AG04449 (cell line): ENCODE results near the gene CD40LG.

Source experiments
- CTCF ChIA-PET: fragments of 350-600 bp; formaldehyde crosslinking; extraction: SDS; loops from one replicate; lab custom pipeline; 2021; ENCODE audit warnings: antibody characterized with exemption; lab: Yijun Ruan, JAX
- POLR2A ChIA-PET: fragments of 400-600, 350-600 bp; formaldehyde crosslinking; extraction: SDS; loops from one replicate; lab custom pipeline; 2020; ENCODE audit warnings: antibody characterized with exemption, inconsistent platforms; lab: Yijun Ruan, JAX
- DNase-seq: peaks from one replicate; pipeline ENCODE4 v3.0.0-alpha.2; 2010; ENCODE audit warnings: low read depth, low spot score
- H3K4me3 ChIP-seq: 2 replicates; pipeline ENCODE4 v1.5.1; 2011; ENCODE audit warnings: low read depth, mild to moderate bottlenecking, control low read depth, low read length
- TF ChIP-seq, protein P1 (sequence below): IDR thresholded peaks from one replicate; pipeline ENCODE4 v1.5.1; 2011; ENCODE audit warnings: mild to moderate bottlenecking, moderate library complexity, low read length, control low read depth, inconsistent platforms; ENCODE audit not compliant: insufficient read depth; ENCODE audit errors: missing control alignments

CD40LG gene

DNA sequence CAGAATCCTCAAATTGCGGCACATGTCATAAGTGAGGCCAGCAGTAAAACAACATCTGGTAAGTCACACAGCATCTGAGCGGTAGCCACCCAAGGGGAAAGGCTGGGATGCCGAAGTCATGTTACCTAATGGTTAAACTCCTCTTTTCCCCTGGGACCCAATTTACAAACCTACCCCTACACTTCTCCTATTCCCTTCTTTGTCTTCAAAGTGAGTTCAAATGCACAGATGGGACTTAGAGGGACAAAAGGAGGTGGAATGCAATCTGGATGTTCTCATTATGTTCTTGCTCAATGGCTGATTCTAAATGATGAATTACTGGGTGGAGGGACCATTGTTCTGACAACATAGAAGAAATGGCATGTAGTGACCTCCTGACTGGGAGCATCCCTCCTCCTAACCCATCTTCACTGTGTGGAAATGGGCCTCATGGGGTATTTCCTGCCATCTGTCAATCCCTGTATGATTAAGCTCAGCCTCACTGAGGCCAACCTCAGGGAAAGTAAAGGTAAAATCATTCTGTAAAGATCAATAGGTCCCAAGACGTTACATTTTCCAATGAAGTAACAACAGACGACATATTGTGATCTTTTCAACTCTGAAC lies 8.5 kb downstream of the CD40LG start:
- no peak for DNase-seq
- TF ChIP-seq, protein P1, sequence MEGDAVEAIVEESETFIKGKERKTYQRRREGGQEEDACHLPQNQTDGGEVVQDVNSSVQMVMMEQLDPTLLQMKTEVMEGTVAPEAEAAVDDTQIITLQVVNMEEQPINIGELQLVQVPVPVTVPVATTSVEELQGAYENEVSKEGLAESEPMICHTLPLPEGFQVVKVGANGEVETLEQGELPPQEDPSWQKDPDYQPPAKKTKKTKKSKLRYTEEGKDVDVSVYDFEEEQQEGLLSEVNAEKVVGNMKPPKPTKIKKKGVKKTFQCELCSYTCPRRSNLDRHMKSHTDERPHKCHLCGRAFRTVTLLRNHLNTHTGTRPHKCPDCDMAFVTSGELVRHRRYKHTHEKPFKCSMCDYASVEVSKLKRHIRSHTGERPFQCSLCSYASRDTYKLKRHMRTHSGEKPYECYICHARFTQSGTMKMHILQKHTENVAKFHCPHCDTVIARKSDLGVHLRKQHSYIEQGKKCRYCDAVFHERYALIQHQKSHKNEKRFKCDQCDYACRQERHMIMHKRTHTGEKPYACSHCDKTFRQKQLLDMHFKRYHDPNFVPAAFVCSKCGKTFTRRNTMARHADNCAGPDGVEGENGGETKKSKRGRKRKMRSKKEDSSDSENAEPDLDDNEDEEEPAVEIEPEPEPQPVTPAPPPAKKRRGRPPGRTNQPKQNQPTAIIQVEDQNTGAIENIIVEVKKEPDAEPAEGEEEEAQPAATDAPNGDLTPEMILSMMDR, result no peak
- H3K4me3 ChIP-seq, result no peak overlapping the region
- ChIA-PET CTCF (no interaction called here), POLR2A (no interaction called here)

DNA sequence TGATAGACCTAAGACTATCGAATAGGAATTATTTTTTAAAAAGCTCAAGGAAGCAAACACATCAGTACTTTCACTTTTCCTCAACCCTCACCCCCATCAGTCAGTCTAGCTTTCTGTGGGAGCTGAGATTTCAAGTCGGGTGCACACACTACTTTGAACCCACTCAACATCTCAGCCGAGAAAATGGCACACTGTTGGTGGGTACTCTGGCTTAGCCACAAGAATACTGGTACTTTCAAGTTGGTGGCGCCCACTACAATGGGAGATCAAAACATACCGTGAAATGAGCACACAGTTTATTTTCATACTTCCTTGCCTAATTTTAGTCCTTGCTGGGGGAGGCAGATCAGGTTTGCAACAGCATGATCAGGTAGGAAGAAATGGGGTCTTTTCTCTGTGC lies 10.2 kb downstream of the CD40LG start:
- ChIA-PET CTCF (no interaction called here), POLR2A (no interaction called here)
- no peak overlapping the region for H3K4me3 ChIP-seq

DNA sequence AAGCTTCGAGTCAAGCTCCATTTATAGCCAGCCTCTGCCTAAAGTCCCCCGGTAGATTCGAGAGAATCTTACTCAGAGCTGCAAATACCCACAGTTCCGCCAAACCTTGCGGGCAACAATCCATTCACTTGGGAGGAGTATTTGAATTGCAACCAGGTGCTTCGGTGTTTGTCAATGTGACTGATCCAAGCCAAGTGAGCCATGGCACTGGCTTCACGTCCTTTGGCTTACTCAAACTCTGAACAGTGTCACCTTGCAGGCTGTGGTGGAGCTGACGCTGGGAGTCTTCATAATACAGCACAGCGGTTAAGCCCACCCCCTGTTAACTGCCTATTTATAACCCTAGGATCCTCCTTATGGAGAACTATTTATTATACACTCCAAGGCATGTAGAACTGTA lies 11.2 kb downstream of the CD40LG start:
- ChIA-PET CTCF (no interaction called here), POLR2A (no interaction called here)

More for the DNA sequence above, 10.2 kb downstream of the CD40LG start:
- DNase-seq, result no peak
- TF ChIP-seq, protein P1, result no peak

DNA sequence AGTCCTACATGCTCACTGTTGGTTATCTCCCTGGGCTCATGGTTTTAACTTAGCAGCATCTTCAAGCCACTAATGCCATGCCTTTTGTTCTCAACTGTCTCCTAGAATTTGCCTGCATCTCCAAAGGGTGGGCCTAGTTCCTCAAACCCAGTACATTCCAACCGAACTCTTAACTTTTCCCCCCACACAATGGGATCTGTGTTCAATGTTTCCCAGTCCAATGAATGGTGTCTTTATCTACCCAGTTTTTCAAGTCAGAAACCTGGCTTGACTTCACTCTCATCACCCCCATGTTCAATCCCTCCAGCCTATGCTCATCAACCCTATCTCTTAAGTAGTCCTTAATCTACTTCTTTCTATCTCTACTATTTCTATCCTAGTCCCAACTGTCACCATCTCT lies 12.9 kb downstream of the CD40LG start:
- TF ChIP-seq, protein P1, result no peak
- ChIA-PET POLR2A (no interaction called here), CTCF (no interaction called here)
- DNase-seq, result no peak
- no peak overlapping the region for H3K4me3 ChIP-seq

More for the DNA sequence above, 11.2 kb downstream of the CD40LG start:
- TF ChIP-seq, protein P1, result no peak
- H3K4me3 ChIP-seq, result no peak overlapping the region
- DNase-seq, result no peak

DNA sequence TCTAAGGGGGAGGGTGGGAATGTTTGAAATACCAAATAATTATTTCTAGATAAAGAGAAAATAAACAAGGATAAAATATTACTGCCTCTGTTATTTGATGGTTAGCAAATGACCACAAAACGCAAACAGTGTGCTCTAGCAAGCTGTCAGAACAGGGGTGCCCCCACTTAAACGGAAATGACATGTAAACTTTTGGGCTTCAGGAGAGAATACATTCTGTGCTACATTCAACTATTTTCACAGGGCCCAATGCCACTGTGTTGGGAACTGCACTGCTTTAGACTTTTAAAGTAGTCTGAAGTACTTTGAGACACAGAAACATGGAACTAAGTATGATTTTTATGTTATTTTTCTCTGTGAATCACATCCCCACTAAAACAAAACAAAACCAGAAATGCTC lies 14.1 kb downstream of the CD40LG start:
- H3K4me3 ChIP-seq, result no peak overlapping the region
- POLR2A ChIA-PET, result no interaction called here
- TF ChIP-seq, protein P1, result no peak
- CTCF ChIA-PET, result no interaction called here
- no peak for DNase-seq

DNA sequence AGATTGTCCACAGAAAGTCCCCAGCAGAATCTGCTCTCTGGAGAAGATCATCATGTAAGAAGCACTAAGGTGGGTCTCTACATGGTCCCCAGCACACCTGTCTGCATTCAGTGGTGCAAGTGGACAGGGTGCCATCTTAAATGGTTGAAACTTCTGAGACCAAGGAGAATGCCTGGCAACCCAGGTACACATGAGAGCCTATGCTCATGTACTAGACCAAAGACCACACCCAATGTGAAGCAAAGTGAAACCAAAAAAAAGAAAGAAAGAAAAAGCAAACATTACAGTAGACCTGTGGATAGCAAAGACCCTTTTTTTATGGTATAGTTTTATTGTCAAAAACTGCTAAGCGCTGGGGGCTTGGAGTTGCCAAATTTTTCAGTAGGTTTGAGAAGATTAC lies 15.0 kb downstream of the CD40LG start:
- TF ChIP-seq, protein P1, result no peak
- ChIA-PET CTCF (interaction anchor here (0.6 kb wide), 1 partner anchor 378 kb away, joined by 3 read pairs; no protein-coding TSS in a partner anchor), POLR2A (no interaction called here)
- no peak for DNase-seq
- no peak overlapping the region for H3K4me3 ChIP-seq
